ENCODE measurements around the gene CTRB2.

The CTRB2 gene

DNA sequence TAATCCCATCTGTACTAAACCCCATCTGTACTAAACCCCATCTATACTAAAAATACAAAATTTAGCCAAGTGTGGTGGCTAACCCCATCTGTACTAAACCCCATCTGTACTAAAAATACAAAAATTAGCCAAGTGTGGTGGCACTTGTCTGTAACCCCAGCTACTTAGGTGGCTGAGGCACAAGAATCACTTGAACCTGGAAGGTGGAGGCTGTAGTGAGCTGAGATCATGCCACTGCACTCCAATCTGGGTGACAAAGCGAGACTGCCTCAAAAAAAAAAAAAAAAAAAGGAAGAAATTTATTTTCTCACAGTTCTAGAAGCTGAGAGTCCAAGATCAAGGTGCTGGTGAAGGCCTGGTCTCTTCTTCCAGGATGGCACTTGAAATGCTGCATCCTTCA is 46.6 kb downstream of the CTRB2 start:
- no peak for DNase-seq (ENCODE audit: low spot score)

Measured in kidney tubule cell (primary cell).